Kidney epithelial cell (primary cell): ENCODE results near the gene SYNGR4. TPM values are rescaled to one million over a fixed set of nuclear protein-coding genes. Genes with fewer than 3 reads are reported as not detected.
A peak's percentile ranks its signal among the peaks of the same experiment; 100 is the strongest.

Experiments used
- DNase-seq: peaks from one replicate; pipeline ENCODE4 v3.0.0-alpha.2; 2010; ENCODE audit warnings: low read depth
- H3K27me3 ChIP-seq: 2 replicates; pipeline ENCODE4 v1.6.0; 2011; ENCODE audit warnings: low read length; ENCODE audit not compliant: control insufficient read depth, insufficient read depth
- H3K36me3 ChIP-seq: 2 replicates; pipeline ENCODE4 v1.5.1; 2011; ENCODE audit warnings: low read length; ENCODE audit not compliant: control insufficient read depth, insufficient read depth
- H3K4me3 ChIP-seq: 2 replicates; pipeline ENCODE4 v1.5.1; 2011; ENCODE audit warnings: low read depth, mild to moderate bottlenecking, control low read depth, low read length
- total RNA-seq: library from RNA; depleted of rRNA; stranded (reverse); fragments of >200 nt; gene quantifications from 2 replicates; pipeline ENCODE4 v1.2.3, GENCODE V29; 2015
- TF ChIP-seq, protein P1 (sequence below): IDR thresholded peaks from 2 replicates; pipeline ENCODE4 v1.5.1; 2011; ENCODE audit warnings: mild to moderate bottlenecking, moderate library complexity, low read length, control low read depth, inconsistent platforms; ENCODE audit not compliant: insufficient read depth, poor library complexity, severe bottlenecking

The SYNGR4 gene
- total RNA-seq, 1 donor from 2014 or later: 0.25 TPM

DNA sequence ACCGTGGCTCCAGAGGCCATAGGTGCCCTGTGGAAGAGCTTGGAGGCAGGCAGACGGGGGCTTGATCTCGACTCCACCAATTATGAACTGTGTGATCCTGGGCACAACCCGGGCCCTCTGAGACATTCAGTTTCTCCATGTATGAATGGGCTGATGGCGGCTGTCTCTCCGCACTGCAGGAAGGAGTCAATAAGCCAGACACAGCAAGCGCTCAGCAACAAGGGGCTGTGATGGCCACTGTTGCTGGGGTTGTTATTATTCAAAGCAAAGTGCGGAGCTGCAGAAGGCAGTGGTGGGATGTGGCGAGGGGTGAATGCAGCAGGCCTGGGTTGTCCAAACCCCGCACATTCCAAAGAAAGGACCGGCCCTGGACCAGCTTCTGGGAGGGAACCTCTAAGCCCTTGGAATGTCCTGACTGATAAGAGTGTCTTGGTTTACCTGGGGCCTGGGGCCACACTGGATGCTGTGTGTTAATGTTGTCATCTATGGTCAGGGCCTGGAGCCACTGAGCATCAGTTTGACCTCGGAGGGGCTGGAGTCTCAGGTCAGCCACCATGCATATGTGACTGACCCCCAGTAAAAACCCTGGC is 8.7 kb upstream of the SYNGR4 start:
- no peak for DNase-seq
- TF ChIP-seq, protein P1, sequence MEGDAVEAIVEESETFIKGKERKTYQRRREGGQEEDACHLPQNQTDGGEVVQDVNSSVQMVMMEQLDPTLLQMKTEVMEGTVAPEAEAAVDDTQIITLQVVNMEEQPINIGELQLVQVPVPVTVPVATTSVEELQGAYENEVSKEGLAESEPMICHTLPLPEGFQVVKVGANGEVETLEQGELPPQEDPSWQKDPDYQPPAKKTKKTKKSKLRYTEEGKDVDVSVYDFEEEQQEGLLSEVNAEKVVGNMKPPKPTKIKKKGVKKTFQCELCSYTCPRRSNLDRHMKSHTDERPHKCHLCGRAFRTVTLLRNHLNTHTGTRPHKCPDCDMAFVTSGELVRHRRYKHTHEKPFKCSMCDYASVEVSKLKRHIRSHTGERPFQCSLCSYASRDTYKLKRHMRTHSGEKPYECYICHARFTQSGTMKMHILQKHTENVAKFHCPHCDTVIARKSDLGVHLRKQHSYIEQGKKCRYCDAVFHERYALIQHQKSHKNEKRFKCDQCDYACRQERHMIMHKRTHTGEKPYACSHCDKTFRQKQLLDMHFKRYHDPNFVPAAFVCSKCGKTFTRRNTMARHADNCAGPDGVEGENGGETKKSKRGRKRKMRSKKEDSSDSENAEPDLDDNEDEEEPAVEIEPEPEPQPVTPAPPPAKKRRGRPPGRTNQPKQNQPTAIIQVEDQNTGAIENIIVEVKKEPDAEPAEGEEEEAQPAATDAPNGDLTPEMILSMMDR: no peak
- Histone ChIP-seq H3K36me3 (no peaks in the 10 kb centered on the region), H3K27me3 (no peaks in the 10 kb centered on the region), H3K4me3 (no peak overlapping the region)

DNA sequence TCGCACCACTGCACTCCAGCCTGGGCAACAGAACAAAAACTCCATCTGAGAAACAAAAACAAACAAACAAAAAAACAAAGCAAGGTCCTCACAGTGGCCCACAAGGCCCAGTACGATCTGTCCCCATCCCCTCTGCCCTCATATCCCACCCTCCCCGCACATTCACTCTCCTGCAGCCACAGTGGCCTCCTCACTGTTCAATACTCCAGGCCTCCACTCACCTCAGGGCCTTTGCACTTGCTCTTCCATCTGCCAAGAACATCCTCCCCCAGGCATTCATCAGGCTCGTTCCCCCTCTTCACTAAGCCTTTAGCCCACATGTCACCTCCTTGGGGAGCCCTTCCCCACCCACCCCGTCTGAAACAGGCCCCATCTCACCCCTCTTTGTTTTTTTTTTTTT is 5.0 kb upstream of the SYNGR4 start:
- TF ChIP-seq, protein P1: no peak
- DNase-seq: no peak
- H3K36me3 ChIP-seq: no peaks in the 10 kb centered on the region
- no peak overlapping the region for H3K4me3 ChIP-seq
- no peaks in the 10 kb centered on the region for H3K27me3 ChIP-seq

DNA sequence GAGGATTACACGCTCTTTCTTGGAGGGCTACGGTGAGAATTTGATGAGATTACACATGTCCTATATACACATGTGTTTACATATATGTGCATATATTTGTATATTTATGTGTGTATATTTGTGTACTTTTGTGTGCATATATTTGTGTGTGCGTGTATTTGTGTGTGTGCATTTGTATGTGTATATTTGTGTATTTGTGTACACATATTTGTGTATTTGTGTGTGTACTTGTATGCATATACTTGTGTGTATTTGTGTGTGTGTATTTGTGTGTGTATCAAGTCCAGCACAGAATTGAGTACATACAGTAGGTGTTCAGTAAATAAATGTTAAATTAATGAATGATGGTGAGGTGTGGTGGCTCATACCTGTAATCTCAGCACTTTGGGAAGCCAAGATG is 2.3 kb upstream of the SYNGR4 start:
- H3K27me3 ChIP-seq: no peaks in the 10 kb centered on the region
- DNase-seq: no peak
- H3K36me3 ChIP-seq: no peaks in the 10 kb centered on the region
- H3K4me3 ChIP-seq: no peak overlapping the region
- TF ChIP-seq, protein P1: no peak

DNA sequence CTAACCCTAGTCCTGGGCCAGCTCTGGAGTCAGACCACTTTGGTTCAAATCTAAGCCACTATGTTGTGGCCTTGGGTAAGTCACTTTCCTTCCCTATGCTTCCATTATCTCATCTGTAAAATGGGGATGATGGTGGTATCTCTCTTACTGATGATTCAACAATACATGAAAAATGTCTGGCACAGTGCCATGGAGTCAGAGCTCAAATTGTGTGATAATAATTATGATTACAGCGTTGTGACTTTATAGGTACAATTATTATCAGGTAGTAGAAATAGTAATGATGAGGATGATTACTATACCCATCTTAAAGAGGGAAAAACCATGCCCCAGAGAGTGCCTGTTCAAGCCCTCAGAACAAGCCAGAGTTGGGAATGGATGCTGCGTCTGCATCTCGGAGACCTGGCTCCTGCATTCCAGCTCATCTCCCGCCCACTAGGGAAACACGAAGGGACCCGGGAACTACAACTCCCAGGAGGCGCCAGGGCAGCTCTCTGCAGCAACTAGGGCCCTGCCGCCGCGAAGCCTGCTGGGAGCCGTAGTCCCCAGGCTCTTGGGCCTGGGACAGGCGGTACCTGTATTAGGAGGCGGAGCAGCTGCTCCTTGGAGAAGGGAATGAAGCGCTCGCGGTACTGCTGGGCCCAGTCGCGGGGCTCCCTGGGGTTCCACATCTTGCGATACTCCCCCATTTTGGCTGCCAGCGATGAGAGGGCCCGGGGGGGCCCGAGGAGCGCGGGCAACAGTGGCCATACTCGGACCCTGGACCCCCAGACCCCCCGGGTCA is 1.3 kb upstream of the SYNGR4 start:
- H3K36me3 ChIP-seq: no peaks in the 10 kb centered on the region
- peak; percentile 75 for DNase-seq
- TF ChIP-seq, protein P1: no peak
- H3K27me3 ChIP-seq: no peaks in the 10 kb centered on the region
- H3K4me3 ChIP-seq: peak overlapping the region; percentile 47

DNA sequence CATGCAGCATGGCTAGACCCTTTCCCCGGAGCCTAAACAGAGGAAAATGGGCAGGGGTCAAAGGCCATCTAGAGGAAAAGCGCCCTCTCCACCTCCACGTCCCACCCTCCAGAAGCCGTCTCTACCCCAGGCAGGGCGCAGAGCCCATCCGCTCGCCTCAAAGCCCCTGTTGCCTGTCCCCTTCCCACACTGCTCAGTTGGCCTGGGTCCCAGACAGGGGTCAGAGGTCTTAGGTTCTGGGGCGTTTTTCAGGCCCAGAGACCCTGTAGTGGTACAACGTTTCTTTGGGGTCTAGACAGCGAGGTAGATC is 712 bp upstream of the SYNGR4 start:
- no peak for DNase-seq
- Histone ChIP-seq H3K27me3 (no peaks in the 10 kb centered on the region), H3K36me3 (no peaks in the 10 kb centered on the region), H3K4me3 (peak overlapping the region; percentile 47)
- TF ChIP-seq, protein P1: no peak
